NCI-H146 treated with DMSO at 0.1 percent for 48 hours (cell line): Measurements from ENCODE around the gene FAM111A.
"Not testable (repeated sequence)": the region's sequence is repeated elsewhere in the genome, so short reads cannot be mapped to it uniquely, and the experiment has no call there.

Experiments
- DNase-seq: peaks from one replicate; lab custom pipeline; 2025; ENCODE audit not compliant: unreplicated experiment; lab: John Stamatoyannopoulos, UW

Gene FAM111A, protein sequence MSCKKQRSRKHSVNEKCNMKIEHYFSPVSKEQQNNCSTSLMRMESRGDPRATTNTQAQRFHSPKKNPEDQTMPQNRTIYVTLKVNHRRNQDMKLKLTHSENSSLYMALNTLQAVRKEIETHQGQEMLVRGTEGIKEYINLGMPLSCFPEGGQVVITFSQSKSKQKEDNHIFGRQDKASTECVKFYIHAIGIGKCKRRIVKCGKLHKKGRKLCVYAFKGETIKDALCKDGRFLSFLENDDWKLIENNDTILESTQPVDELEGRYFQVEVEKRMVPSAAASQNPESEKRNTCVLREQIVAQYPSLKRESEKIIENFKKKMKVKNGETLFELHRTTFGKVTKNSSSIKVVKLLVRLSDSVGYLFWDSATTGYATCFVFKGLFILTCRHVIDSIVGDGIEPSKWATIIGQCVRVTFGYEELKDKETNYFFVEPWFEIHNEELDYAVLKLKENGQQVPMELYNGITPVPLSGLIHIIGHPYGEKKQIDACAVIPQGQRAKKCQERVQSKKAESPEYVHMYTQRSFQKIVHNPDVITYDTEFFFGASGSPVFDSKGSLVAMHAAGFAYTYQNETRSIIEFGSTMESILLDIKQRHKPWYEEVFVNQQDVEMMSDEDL

DNA sequence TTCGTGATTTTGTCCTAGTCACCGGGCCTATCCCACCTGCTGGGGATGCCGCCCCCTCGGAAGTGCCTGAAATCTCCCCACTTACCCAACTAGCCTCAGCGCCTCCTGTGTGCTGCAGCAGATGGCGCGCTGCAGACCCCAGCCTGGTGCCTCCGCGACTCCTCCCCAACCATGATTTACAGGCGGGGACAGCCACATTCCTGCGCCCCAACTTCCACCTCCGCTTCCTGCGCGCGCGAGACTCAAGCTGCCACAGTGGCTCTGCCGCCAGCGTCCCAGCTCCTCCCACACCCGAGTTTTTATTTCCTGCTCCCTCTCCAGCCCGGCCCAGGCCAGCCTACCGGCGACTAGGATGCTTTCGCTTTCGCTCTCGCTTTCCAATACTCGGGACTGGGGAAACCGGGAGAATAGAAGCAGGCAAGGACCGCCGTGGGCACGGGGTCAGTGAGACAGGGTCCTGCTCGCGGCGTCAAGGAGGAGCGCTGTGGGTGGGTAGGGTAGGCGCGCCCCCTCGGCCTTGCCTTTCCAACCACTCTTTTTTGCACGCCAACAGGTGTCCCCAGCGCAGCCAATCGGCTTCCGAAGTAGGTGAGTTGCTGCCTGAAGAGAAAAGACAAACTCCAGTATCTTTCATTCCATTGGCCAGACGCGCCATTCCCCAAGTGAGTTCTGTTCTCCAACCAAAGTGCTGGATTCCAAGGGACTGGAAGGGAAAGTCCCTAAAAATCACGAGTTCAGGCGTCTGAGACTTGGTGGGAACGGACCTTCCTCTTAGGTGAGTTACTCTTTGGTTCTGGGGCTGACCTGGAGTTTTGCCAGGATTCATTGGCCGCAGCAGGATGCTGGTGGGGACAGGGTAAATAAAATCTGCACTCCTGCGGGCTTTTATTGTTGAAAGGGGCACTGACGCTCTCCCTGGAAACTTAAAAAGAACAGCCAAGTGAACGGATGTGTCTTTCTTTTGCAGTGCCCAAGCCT lies at the start of gene FAM111A:
Gene FAM111A, plus strand, starts transcription at position 327 of the 978 bp plus-strand sequence. CDS start 6,017 bp downstream, outside the sequence.
- peak; percentile 76 for DNase-seq

DNA sequence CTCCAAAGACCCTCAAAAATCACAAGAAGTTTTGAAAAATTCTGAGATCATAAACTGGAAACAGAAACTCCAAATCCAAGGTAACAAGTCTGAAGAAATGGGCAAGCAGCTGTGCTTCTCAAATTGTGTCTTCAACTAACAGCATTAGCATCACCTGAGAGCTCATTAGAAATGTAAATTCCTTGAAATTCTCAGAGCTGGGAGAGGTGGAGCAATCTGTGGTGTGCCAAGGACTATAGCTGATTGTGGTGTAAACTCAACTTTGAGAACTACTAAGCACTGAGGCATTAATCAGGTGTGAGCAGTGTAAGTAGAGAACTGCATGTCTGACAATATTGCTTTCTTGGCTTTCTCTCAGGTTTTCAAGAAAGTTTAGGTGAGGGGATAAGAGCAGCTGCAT lies 49.1 kb upstream of the FAM111A start:
- not testable (repeated sequence) for DNase-seq

DNA sequence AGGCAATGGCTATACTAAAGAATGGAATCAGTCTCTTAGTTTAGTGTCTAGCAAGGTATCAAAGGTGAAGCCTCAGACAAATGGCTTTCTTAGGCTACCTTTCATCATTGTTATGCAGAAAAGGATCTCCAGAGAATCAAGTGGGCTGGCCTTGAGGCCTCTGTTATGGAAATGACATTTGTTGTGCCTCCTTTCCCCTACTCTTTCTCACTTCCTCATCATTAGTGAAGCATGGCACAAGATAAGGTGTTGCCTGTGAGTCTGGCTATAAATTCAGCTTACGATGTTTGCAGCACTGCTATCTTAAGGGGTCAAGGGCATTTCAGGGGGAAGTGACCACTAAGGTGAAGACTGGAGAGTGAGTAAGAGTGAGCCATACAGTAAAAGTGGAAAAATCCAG lies 47.4 kb upstream of the FAM111A start:
- not testable (repeated sequence) for DNase-seq

DNA sequence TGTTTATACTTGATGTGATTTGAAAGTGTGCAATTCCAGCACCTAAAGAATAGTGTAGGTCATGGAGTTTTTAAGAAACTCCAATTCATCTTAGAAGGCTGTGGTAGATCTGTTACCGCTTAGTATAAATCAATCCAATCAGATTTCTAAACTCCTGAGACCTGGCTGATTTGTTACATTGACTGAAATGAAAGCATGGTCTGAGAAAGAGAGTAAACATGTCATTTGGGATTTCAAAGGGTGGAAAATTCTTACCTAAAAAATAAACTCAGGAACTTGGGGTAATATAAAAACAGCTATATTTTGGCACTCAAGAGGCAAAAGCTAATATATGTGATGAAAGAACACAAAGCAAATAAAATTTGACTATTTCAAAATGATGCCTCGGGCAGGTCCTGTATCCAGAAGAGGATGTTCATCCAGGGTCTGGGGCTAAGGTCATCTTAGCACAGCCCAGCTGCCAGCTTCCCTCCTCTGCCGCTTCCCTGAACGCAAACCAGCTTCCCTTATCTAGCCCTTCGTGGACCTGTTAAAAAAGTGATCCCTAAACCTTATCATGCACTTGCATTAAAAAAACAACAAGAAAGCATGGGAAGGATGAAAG lies 46.6 kb upstream of the FAM111A start:
- not testable (repeated sequence) for DNase-seq

DNA sequence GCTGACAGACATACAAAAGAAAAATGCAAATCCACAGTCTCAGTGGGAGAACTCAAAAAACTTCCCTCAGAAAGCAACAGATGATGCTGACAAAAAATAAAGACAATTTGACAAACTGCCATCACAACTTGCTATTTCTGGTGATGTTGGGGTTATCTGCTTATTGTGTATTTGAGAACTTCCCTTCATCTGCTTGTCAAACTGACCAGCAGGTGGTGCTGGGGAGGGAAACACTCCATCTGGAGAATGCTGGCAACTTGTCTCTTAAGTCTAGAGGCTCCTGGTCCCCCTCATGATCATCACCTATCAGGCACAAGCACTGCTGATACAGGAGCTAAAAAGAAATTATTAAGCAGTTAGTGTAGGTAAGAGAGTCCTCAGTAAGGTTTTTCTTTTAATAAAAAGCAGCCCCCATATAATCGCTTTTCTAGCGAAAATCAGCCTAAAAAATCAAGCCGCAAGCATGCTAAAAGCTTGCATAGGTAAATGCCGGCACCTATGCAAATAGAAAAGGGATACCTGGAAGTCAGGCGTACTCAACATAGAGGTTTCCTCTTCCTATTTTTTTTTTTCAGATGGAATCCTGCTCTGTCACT lies 45.4 kb upstream of the FAM111A start:
- DNase-seq = peak; percentile 14

DNA sequence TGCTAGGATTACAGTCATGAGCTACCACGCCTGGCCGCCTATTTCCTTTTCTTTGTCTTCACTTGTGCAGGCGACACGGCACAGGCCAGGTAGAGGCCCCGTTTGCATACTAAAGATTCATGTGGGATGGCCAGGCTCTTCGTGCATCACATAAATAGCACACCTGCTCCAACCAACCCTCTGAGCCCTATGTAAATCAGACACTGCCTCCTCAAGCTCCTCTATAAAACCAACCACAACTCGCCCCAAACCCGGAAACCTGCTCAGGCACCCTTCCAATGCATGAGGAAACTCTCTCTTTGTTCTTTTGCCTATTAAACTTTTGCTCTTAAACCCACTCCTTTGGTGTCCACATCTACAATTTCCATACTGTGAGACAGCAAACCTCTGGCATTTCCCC lies 44.7 kb upstream of the FAM111A start:
- DNase-seq = not testable (repeated sequence)

DNA sequence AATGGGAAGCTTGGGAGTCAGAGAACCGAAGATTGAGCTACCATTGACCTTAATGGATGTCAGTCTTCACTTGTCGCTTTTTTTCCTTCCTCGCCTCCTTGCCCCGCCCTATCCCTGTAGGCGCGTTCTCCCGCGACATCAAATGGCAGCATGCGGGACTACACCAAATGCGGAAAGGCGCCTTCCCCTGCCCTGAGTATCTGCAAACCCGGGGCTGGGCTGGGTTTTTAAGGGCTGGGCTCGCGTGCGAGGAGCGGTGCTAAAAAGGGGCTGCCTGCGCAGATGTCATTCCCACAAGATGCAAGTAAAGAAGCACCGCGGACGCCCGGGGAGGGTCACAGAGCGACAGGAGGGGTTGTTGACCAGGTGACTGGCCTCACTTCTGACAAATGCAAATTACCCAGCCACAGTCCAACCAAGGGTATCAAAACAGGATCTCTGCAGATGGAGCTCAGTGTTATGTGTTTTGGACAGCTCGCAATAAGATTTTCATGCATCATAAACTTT lies 40.3 kb upstream of the FAM111A start:
- DNase-seq = no peak

DNA sequence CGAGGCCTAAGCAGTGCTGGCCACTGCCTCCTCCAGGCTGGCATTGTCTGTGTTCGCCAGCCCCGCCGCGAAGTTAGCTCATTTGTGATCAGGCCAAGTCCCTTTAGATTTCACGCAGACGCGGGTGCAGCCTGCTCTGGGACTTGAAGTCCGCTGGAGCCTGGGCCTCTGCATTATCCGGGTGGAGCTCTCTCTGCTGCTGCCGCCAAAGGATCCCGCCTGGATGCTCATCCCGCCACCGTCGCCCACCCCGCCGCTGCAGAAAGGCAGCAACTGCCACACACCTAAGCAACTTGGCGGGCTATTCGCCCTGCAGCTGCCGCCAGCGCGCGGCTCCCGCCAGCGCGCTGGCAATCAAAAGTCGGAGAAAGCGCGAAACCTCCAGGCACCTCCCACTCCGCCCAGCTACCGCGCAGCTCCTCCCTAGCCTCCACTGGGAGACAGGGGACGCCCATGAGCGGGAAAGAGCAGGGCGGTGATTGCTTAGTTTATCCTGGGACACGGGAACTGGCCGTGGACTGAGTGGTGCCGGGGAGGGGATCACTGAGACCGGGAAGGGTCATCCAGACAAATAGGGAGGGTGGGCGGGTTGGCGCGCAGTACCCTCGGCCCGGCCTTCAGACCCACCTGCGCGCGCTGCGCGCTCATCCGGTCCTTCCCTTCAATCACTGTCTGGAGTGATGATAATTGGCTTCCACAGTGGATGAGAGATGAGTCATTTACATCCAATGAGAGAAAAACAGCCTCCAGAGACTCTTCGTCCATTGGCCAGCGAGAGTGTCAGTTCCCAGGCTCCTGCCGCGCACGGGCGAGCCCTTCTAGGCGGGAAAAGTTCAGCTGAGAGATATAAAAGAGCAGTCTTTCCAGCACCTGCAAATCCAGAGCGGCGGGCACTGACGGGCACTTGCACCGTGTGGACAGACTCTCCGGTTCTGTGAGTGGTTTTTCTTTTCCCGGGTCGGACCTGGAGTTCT lies 36.0 kb upstream of the FAM111A start, which contains the start of gene FAM111B:
Gene FAM111B, plus strand, starts transcription at position 875 of the 974 bp plus-strand sequence. CDS start 2,389 bp downstream, outside the sequence.
- DNase-seq = peak; percentile 94

DNA sequence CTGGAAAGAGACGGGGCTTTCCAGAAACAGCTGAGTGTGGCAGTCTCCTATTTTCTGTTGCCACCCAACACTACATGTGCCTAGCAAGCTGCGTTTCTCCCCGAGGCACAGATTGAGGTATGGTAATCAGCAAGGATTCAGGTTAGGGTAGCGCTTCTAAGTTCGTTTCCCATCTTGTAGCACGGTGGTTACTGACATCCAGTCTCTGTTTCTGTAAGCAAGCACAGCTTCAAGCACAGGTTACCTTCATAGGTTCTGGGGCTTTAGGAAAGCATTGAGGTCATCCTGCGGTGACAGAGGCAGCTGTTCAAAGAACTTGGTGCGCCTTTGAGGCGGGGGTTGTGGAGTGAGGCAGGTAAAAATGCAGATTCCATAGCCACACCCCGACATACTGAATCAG lies 34.9 kb upstream of the FAM111A start:
- DNase-seq = not testable (repeated sequence)

DNA sequence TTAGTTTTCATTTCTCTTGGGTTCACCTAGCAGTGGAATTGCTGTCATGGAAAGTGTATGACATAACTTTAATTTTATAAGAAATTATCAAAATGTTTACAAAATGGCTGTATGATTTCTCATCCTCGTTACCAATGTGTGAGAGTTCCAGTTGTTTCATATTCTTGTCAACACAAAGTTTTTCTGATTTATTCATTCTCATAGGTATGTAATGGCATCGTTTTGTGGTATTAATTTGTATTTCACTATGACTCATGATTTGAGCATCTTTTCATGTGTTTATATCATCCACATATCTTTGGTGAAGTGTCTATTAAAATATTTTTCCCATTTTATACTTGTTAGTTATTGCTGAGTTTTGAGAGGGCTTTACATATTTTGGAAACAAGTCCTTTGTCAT lies 30.2 kb upstream of the FAM111A start:
- DNase-seq = no peak

DNA sequence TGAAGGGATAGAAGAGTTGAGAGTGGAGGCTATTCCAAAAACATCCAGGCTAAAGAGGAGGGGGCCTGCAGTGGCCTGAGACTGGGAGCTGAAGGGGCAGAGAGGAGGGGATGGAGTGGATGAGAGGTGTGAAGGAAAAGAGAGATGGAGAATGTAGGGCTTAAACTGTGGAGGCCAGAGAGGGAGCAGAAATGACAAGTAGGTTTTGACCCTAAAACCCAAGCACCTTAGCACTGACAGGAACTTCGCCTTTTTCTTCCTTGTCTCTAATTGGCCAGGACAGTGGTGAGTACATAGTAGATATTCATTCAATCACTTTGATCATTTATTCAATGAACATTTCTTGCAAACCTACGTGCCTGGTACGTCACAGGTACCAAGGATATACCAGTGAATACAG lies 28.3 kb upstream of the FAM111A start:
- DNase-seq = no peak

DNA sequence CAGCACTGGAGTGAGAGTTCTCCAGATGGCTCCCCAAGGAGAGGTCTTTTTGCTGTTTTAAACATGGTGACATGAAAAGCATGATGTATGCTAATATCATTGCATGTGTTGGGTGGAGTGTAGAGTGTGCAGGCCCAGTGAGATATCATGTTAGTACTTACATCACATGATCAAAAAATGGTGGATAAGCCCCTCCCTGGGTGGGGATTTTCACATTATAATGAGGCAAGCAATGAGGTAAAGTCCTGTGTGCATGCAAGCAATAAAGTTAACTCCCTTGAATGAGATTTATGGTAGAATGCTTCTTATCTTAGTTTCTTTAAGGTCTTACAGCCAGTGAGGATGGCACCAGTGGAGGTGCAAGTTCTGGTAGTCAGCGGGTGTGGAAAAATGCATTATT lies 27.1 kb upstream of the FAM111A start:
- no peak for DNase-seq

DNA sequence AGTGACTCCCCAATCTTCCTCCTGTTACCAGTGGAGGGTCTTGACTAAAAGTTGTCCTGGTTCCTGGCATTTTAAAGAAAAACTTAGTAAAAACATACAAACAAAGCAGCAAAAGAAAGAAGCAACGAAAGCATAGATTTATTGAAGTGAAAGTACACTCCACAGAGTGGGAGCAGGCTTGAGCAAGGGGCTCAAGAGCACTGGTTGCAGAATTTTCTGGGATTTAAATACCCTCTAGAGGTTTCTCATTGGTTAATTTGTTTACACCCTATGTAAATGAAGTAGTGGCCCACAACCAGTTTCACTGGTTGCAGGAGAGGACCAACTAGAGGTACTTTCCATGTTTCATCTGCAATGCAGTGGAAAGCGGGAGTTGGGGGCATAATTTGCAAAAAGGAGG lies 24.9 kb upstream of the FAM111A start:
- DNase-seq = no peak

DNA sequence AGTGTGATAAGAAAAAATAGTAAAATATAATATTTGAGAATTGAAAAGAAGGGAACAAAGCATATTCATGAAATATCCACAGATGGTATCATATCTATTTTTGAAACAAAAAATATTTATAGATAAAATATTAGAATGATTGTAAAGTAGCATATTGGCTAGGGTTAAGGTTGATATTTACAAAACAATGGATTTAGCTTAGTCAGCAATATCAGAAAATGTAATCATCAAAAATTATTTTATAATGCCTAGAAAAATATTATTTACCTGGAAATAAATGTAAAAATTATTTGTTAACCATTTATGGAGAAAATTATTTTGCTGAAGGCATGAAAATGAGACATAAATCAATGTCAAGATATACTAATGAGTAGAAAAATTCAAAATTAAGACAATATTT lies 22.8 kb upstream of the FAM111A start:
- no peak for DNase-seq

DNA sequence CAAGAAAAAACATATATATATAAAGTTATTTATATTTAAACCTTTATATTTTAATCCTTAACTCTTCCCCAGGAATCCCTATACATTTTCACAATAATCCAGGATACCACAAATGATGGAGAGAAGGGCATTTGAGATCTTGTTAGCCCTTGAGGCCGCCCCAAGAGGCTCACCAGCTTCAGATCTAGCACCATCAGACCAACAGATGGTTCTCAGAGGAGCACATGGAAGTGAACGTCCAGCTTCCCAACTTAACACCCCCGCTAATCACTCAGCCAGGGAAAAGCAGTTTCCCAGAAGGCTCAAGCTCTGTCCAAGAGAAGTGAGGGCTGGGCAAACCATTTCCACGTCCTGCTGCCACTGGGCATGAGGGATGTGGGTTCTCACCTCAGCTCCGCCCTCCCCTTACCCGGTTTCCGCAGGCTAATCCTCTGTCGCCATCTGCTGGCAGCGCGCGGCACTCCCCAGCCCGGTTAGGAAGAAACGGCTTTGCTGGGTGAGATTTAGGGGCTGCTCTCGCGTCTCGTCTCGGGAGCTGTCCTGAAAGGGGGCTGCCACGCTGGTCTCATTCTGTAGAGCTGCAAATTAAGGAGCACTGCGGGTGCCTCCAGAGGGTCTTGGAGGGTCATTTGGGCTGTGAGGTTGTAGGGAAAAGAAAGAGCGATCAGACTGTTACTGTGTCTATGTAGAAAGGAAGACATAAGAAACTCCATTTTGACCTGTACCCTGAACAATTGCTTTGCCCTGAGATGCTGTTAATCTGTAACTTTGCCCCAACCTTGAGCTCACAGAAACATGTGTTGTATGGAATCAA lies 6.8 kb upstream of the FAM111A start:
- DNase-seq = no peak

DNA sequence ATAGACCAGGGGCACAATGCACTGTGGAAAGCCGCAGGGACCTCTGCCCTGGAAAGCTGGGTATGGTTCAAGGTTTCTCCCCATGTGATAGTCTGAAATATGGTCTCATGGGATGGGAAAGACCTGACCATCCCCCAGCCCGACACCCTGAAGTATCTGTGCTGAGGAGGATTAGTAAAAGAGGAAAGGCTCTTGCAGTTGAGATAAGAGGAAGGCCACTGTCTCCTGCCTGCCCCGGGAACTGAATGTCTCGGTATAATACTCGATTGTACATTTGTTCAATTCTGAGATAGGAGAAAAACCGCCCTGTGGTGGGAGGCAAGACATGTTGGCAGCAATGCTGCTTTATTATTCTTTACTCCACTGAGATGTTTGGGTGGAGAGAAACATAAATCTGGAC lies 6.1 kb upstream of the FAM111A start:
- DNase-seq = not testable (repeated sequence)

DNA sequence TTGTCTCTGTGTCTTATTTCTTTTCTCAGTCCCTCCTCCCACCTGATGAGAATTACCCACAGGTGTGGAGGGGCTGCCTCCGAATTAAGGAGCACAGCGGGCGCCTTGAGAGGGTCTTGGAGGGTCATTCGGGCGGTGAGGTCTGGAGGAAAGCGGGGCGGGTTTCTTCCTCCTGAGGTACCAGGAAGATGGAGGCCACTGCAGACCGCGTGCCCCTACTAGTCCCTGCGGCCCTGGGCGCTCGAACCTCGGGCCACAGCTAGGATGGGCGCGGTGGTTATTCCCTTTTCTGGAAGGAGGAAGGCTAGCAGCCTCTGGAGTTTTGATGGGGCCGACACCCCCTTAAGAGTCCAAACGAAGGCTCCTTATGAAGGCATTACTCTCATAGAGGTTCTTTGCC lies 5.5 kb upstream of the FAM111A start:
- no peak for DNase-seq

DNA sequence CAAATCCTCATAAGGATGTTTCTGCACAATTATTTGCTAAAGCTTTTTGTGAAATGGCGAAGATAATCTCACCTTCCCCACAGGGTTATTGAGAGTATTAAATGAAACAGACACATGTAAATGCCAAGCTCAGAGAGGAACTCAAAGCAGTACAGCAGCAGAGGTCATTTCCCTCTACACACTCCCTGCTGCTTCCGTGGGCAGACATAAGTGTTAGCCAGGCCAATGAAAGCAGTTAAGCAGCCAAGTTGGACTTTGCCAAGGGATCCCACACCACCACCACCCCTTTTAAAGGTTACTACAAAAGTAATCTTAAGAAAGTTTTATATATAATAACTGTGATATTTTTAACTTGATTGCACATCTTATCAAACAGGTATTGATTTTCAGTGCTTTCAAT lies 4.0 kb upstream of the FAM111A start:
- DNase-seq = no peak
